ENCODE measurements around the gene BMP7. TPM values are rescaled to one million over a fixed set of nuclear protein-coding genes. Genes with fewer than 3 reads are reported as not detected.

Gene BMP7
- total and polyA plus RNA-seq, 2 of the 13 experiments (the other 11 are each of a cell fraction or from before 2014, with no cell fraction given), result not detected

- no peak for TF ChIP-seq IKZF1 (IDR thresholded peaks at IDR 0.05)
- TF ChIP-seq EHMT2 (IDR thresholded peaks at IDR 0.05; ENCODE audit: borderline replicate concordance, low read depth, low read length), result no peak
- TF ChIP-seq ZSCAN25 (CRISPR knock-in tag; IDR thresholded peaks at IDR 0.05), result no peak
- TF ChIP-seq TEAD3 (CRISPR knock-in tag; optimal IDR thresholded peaks at IDR 0.05; ENCODE audit: borderline replicate concordance), result no peak
Measured at GRCh38 chr20:57202309-57202708, 64.1 kb downstream of the BMP7 start (continued).

GRCh38 chr20:57200882-57201695, 65.4 kb downstream of the BMP7 start:
- FAIRE-seq, result no peak
- Histone ChIP-seq H3K9me3 (ENCODE audit: low read length) (no peaks in the 10 kb centered on the region), H4K20me1 (ENCODE audit: insufficient read depth, low read length) (no peaks in the 10 kb centered on the region), H2AFZ (ENCODE audit: low read length) (no peak overlapping the region), H3K27me3 (ENCODE audit: control insufficient read depth in 1 of 2, insufficient read depth in 2 of 2, low read length in 2 of 2) (peaks cover 7 to 39% of the 10 kb centered on the region in 2 experiments; a peak in 3 of 5 replicates), H3K79me2 (ENCODE audit: insufficient read depth, low read length) (no peaks in the 10 kb centered on the region), H3K4me2 (ENCODE audit: low read depth, low read length) (no peak overlapping the region), H3K4me1 (ENCODE audit: insufficient read depth, low read length) (no peaks in the 10 kb centered on the region), H3K4me3 (replicated peaks in 1 of 3; ENCODE audit: insufficient read depth in 1 of 3, low read depth in 2 of 3, low read length in 3 of 3) (no peak overlapping the region), H3K27ac (ENCODE audit: extremely low read length, insufficient read depth, low read length) (no peak overlapping the region), H3K36me3 (replicated peaks in 1 of 2; ENCODE audit: control insufficient read depth in 1 of 2, insufficient read depth in 2 of 2, low read length in 2 of 2) (no peaks in the 10 kb centered on the region), H3K9ac (ENCODE audit: insufficient read depth, low read depth, low read length) (no peak overlapping the region)
- no peak for DNase-seq (ENCODE audit: low spot score)
- CTCF ChIA-PET (ENCODE audit: low intra/inter-chr PET ratio, low total read pairs), result no interaction called here
- no TSS peak for BruUV-seq (replicated peaks)
- 0 out of 3 replicates have a peak, but pooled peaks have one; percentile 14 for ATAC-seq
- WGBS (ENCODE audit: low lambda C conversion rate), result 3% methylated on average over 7 of the region's 7 CpGs
- POLR2A ChIA-PET, result no interaction called here
- intact Hi-C loops (cut with micrococcal nuclease; ENCODE audit: unreplicated experiment) (no loop called here), in situ Hi-C loops (cut with HindIII; ENCODE audit: extremely low pct_ligation_motif_present, low pct_unique_long_range_greater_than_20kb) (no loop called here)
- TF ChIP-seq ZNF235 (CRISPR knock-in tag; IDR thresholded peaks at IDR 0.05; ENCODE audit: borderline replicate concordance), result no peak
- peak; percentile 81 for TF ChIP-seq CREB1 (IDR thresholded peaks at IDR 0.05)
- no peak for TF ChIP-seq CREB1 (CRISPR knock-in tag; IDR thresholded peaks at IDR 0.05)
